GM19395 (cell line): ENCODE data around the gene UGGT2.
"Not testable (repeated sequence)": the region's sequence is repeated elsewhere in the genome, so short reads cannot be mapped to it uniquely, and the experiment has no call there.

ENCODE experiments used
- ATAC-seq: cut with Tn5 transposase; IDR thresholded peaks from one replicate; pipeline ENCODE4 v1.9.1; 2021; ENCODE audit warnings: mild to moderate bottlenecking, moderate library complexity; ENCODE audit not compliant: unreplicated experiment

Gene UGGT2

DNA sequence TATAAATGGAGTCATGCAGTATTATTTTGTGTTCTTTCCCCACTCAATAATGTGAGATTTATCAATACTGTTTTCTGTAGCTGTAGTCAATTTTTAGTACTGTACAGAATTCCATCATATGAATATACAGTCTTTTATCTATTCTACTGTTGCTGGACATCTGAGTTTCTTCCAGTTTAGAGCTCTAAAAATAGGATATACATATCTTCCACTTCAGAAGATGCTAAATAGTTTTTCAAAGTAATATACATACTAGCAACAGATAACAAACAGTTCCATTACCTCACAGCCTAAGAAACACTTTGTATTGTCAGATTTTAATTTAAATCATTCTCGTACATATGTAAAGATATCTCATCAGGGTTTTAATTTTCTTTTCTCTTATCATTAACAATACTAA, 149.6 kb downstream of the UGGT2 start:
- ATAC-seq, result no peak

DNA sequence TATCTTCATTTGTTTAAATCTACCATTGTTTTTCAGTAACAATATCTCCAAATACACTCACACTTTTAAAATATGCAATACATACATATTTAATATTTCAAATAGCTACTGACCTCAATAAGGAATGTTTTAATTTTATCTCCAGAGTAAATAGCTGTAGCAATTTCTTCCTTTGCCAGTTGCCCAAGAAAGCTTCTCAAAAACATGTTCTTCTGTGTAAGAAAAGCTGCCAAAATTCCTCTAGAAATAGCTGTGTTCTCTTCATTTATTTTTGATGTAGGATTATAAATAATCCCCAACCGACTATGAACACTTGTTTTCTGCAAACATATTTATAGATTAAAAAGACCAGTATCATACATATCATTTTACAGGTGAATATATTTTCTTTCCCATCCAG, 150.5 kb downstream of the UGGT2 start:
- ATAC-seq, result no peak

DNA sequence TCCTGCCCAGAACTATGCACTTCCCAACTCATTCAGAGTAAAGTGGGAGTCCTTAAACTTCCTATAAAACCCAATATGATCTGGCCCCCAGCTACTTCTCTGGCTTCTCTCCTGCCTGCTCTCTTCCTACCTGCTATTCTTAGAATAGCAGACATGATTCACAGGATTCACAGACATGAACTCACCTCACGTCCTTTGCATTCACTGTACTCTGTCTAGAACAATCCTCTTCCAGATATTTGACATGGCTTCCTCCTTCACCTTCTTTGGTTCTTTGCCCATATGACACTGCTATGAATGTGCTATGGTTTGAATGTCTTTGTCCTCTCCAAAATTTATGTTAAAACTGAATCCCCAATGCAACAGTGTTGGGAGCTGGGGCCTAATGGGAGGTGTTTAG, 154.9 kb downstream of the UGGT2 start:
- no peak for ATAC-seq

DNA sequence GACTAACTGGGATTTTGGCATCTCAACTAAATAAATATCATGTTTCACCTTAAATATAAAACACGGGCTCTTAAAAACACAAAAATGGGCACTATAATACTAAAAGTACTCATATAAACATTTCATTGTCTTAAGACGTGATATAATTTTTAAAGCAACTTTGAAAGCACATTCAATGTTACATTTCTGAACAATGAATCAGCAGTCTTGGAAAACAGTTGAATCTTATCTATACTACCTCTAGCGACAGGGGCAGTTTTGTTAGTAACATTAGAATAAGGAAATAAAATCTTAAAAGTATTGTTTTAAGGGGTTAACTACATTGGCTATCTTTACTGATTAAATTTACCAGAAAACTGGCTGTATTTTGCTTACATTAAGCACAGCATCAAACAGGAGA, 156.9 kb downstream of the UGGT2 start:
- ATAC-seq, result no peak

DNA sequence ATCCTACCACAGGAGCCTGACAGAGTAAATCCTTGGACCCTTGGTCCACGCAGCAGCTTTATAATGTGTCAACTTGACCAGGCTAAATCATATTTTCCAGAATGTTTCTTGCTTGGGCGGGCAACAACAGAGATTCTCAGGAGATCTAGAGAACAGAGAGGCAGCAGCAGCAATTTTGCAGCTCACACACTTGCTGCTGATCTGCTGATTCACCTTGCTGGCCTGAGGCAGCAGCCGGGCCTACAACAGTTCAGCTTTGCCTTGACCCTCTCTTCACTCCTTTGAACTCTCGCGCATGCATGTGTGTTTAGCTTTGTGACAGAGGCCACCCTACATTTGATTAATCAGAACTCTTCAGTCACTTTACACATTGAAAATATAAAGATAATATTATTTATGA, 159.3 kb downstream of the UGGT2 start:
- ATAC-seq, result no peak

DNA sequence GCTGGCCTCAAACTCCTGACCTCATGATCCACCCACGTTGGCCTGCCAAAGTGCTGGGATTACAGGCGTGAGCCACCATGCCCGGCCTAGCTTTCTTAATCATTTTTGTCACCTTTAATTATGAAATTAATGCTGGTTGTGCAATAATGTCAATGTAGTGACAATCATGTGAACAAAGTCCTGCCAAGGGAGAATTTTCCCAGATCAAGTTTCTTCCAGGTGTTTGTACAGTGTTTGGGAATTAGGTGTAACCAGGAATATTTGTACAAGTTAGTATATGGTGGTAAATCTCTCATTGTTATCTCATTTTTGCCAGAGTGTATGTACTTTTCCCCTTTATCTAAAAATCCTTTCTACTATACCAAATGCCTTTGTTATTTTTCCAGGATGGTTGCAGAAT, 171.1 kb downstream of the UGGT2 start:
- no peak for ATAC-seq

DNA sequence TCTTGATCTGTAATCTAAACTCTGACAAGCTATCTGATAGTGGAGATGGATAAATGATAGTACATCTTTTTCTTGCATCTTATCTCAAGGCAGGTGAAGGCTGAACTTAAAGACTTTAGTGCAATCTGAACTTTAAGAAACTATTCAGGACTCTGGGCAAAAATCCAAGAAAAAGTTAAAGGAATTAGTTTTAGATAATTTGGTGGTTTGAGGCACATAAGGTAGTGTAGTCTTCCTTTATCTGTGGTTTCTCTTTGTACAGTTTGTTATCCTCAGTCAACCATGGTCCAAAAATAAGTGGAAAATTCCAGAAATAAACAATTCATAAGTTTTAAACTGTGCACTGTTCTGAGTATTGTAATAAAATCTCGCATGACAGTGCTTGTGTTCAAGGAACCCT, 172.9 kb downstream of the UGGT2 start:
- ATAC-seq, result no peak

DNA sequence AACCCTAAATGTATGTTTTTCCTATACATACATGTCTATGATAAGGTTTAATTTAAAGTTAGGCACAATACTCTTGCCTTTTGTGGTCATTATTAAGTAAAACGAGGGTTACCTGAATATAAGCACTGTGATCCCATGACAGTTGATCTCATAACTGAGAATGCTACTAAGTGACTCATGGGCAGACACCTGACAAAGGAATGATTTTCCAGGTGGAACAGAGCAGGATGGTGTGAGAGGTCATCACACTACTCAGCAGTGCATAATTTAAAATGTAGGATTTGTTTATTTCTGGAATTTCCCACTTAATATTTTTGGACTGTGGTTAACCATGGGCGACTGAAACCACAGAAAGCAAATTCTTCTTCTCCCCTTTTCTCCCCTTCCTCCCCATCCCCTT, 178.9 kb downstream of the UGGT2 start:
- ATAC-seq, result no peak

DNA sequence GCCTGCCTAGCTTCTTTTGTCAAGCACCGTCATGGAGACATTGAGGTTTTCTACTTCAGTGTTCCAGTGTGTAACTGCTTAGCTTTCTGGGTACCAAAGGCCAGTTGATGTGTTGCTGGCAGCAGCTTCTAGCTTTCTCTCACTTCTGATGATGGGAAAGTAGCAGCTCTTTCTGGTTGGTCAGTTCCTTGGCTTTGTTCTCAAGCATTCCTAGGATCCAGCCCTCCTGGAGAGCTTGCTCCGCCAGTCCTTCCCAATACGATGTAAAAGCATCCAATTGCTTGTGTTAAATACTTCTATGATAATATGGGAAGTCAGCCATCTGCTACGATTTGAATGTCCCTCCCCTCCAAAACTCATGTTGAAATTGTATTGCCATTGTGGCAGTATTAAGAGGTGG, 182.8 kb downstream of the UGGT2 start:
- ATAC-seq, result no peak

DNA sequence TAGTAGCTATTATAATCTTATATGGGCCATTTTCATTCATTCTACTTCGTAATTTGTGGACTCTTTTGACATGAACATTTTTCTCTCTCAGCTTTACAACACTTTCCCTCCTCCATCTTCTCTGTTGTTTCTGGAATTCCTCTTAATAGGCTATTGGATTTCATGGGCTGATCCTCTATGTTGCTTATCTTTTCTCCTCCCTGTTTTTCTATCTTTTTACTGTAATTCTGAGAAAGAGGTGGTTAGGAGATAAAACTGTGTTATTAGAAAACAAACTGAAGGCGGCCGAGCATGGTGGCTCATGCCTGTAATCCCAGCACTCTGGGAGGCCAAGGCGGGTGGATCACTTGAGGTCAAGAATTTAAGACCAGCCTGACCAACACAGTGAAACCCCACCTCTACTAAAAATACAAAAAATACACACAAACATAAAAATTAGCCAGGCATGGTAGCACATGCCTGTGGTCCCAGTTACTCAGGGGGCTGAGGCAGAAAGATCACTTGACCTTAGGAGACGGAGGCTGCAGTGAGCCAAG, 188.1 kb downstream of the UGGT2 start:
- ATAC-seq, result no peak

DNA sequence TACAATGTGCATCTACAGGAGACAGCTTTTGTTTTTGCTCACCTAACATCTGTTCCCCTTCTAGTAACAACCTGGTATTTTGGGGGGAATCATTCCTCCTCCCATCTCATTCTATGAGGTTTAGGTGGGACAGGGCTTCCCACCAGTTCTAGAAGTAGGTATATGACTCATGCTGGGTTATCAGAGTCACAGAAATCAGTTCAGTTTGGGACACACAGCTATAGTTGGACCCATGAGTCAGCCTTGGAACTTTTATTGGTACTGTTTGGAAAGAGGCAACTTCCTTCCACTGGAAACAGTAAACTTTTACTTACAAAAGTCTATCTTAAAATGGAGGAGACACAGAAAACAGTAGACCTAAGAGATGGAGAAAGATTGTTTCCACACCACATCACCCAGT, 190.8 kb downstream of the UGGT2 start:
- ATAC-seq, result no peak

DNA sequence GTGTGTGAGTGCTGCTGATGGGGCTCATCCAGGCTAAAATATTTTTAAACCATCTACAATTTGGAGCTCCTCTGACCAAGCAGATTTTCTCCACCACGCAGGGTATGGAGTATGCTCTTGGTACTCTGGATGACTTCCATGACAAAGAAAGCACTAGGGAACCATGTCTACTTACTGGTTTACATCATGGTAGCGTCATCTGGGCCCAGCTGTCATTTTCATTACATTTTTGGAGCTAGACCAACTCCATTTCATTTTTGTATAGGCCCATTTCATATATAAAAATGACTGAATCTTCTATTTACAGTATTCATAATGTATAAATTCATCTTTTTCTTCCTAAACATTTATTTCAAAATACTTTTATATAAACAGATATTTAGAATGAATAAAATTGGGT, 191.9 kb downstream of the UGGT2 start:
- no peak for ATAC-seq

DNA sequence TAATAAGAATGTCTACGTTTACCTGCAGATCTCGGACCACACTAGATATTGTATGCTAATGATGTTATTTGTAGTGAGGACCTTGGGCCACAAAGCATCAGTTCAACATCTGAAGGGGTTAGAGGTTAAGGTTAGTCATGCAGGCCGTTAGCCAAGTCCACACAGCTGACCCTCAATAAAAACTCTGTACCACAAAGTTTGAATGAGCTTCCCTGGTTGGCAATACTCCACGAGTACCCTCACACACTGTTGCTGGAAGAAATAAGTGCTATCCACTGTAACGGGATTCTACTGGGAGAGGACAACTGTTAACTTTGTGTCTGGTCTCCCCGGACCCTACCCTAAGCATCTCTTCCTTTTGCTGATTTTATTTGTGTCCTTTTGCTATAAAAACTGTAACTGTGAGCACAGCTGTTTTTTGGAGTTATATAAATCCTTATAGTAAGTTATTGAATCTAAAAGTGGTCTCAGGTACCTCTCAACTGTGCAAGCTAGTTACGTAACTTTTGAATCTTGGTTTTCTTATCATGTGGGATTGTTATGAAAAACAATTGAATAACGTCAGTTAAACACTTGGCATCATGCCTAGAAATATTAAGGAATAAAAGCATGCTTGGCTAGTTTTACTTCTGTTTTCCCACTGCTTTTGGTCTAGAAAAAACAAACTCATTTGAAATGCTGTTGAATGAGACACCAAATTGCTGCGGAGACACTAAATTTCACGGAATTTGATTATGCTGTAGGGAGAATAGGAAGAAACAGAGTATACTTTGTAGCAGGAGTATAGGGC, 194.7 kb downstream of the UGGT2 start:
- ATAC-seq, result no peak

DNA sequence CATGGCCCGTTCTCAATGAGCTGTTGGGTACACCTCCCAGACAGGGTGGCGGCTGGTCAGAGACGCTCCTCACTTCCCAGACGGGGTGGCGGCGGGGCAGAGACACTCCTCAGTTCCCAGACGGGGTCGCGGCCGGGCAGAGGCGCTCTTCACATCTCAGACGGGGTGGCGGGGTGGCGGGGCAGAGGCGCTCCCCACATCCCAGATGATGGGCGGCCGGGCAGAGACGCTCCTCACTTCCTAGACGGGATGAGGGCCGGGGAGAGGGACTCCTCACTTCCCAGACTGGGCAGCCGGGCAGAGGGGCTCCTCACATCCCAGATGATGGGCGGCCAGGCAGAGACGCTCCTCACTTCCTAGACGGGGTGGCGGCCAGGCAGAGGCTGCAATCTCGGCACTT, 207.5 kb downstream of the UGGT2 start:
- not testable (repeated sequence) for ATAC-seq

DNA sequence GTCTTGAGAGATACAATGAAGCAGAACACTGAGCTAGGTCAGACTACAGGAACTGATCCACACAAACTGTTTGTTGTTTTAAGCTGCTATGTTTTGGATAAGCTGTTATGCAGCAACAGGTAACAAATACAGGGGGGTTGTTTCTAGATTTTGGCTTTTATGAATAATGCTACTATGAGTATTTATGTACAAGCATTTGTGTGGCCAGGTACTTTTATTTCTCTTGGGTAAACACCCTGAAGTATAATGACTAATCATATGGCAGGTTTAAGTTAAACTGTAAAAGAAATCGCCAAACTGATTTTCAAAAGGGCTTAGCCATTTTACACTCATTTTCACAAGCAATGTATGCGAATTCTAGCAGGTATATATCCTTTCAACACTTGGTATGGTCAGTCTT, 210.3 kb downstream of the UGGT2 start:
- no peak for ATAC-seq

DNA sequence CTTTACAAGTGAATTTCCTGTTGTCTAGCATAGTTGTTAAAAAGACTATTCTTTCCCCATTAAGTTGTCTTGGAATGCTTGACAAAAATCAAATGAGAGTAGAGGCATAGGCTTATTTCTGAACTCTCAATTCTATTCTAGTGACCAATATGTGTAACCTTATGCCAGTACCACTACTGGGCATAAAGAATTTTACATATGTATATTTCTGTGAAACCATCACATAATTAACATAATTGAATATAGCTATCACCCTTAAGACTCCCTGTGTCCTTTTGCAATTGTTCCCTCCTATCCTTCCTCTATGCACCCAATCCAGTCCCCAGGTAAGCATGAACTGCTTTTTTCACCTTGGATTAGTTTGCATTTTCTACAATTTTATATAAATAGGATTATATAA, 211.3 kb downstream of the UGGT2 start:
- ATAC-seq, result no peak

DNA sequence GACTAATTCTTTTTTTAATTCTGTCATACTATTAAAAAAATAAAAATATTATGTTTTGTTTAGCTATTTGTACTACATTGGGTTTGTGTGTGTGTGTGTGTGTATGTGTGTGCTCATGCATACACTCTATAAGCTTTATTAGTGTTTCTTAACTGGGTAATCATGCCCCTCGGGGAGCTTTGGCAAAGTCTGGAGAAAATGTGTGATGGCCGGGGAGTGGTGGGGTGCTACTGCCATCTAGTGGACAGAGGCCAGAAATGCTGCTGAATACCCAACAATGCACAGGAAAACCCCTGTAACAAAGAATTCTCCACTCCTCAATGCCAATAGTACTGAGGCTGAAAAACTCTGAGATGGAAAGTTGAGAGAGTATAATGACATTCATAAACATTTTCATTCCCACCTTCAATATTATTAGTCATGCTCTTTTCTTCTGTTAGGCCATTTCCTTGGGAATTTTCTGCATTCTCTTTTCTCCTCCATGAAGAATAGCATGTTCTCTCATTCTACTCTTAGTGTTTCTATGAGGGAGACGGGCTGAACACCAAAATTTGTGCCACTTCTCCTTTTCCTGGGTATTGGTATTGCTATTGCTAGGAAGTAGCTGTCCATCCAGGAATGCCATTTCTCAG, 219.0 kb downstream of the UGGT2 start:
- ATAC-seq, result peak; percentile 98

DNA sequence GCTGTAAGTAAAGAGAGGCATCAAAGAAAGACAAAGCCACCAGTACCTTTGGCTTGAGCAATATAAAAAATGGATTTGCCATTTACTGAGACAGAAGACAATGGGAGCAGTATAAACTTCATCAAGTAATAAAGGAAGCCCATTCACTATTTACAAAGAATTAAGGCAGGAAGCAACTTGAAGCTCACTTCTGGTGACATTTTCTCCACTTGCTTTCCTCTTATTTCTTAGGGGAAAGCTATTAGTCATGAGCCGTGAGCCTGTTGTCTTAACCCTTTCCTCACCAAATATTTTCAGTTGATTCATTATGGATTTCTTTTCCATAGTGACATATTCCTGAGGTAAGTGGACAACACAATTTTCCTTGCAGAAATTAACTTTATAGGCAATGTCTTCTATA, 219.5 kb downstream of the UGGT2 start:
- ATAC-seq, result no peak

DNA sequence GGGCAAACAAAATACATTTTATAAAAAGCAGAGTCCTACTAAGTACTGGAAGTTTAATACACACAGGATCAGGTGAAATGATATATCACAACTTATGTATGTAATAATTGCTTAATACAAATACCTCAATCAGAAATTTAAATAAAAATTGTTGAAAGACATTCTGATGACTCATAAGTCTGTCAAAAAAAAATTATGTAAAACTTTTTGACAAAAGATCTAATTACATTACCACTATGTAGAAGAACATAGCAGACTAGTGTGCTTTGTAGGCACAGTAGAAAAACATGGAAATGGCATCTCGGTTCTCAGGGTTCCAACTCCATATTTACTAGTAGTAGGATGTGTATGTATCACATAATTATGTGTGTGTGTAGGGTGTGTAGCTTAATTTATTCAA, 220.1 kb downstream of the UGGT2 start:
- no peak for ATAC-seq

DNA sequence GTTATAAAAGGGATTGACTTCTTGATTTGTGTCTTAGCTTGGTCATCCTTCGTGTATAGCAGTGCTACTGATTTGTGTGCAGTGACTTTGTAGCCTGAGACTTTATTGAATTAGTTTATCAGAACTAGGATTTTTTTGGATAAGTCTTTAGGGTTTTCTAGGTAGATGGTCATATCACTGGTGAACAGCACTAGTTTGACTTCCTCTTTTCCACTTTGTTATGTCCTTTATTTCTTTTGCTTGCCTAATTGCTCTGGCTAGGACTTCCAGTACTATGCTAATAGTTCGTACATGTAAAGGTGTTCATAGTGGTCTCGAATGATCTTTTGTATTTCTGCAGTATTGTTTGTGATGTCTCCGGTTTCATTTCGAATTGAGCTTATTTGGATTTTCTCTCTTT, 230.9 kb downstream of the UGGT2 start:
- no peak for ATAC-seq

DNA sequence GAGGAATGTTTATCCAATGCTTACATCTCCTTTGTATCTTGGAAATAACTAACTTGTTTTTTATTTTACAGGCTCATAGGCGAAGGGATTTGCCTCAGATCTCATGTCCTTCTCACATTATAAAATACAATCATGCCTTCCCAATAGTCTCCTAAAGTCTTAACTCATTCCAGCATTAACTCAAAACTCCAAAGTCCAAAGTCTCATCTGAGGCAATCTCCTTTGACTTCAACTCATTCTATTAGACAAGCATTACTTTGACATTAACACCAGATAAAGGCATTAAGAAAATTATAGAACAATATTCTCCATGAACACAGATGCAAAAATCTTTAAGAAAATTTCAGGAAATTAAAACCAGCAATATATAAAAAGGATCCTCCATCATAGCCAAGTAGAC, 238.7 kb downstream of the UGGT2 start:
- no peak for ATAC-seq

DNA sequence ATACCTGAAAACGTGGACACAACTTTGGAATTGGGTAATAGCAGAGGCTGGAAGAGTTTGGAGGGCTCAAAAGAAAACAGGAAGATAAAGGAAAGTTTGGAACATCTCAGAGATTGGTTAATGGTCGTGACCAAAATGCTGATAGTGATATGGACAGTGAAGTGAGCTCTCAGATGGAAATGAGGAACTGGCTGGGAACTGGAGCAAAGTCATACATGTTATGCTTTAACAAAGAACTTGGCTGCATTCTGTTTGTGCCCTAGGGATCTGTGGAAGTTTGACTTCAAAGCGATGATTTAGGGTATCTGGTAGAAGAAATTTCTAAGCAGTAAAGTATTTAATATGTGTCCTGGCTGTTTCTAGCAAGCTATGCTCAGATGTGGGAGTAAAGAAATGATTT, 240.1 kb downstream of the UGGT2 start:
- ATAC-seq, result no peak

DNA sequence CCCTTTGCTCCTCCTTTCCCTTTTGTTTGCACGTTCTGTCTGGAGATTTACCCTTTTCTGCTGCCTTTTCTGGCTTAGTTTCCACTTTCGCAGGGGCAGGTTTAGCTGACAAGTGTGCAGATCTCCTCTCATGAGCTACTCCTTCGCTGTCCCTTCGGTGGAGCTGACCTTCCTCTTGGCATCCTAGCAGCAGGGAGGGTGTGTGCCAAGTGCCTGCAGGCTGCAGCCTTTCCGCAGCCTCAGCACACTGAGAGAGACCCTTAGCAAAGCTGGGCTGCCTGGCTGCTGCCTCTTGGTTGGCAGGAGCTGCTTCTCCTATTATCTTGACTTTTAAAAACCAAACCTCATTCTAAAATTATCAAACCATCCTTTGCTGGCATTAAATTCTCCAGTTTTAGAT, 243.8 kb downstream of the UGGT2 start:
- no peak for ATAC-seq
